SJCRH30 (cell line): ENCODE results near the gene FAM89B. TPM values are rescaled to one million over a fixed set of nuclear protein-coding genes. Genes with fewer than 3 reads are reported as not detected.

Experiments used
- DNase-seq, 2 experiments: peaks; one replicate each; pipeline ENCODE4 v3.0.0-alpha.2; 2015 to 2020
- H3K27ac ChIP-seq: fragments of 250-450 bp; sonication (Bioruptor Pico); 2 replicates; pipeline ENCODE4 v1.5.1; 2020; ENCODE audit warnings: mild to moderate bottlenecking, moderate library complexity
- H3K27me3 ChIP-seq: fragments of 250-450 bp; sonication (Bioruptor Pico); 2 replicates; pipeline ENCODE4 v1.5.1; 2020; ENCODE audit warnings: mild to moderate bottlenecking, moderate library complexity
- H3K36me3 ChIP-seq: fragments of 250-450 bp; sonication (Bioruptor Pico); 2 replicates; pipeline ENCODE4 v1.5.1; 2020; ENCODE audit warnings: mild to moderate bottlenecking, moderate library complexity
- H3K4me1 ChIP-seq: fragments of 250-450 bp; sonication (Bioruptor Pico); 2 replicates; pipeline ENCODE4 v1.5.1; 2020; ENCODE audit warnings: mild to moderate bottlenecking, moderate library complexity
- H3K4me3 ChIP-seq: fragments of 250-450 bp; sonication (Bioruptor Pico); 2 replicates; pipeline ENCODE4 v1.5.1; 2020; ENCODE audit warnings: mild to moderate bottlenecking, moderate library complexity
- H3K9me3 ChIP-seq: fragments of 250-450 bp; sonication (Bioruptor Pico); replicated peaks from 2 replicates; pipeline ENCODE4 v1.5.1; 2020; ENCODE audit warnings: mild to moderate bottlenecking, moderate library complexity
- total RNA-seq: library from RNA; depleted of rRNA; stranded (reverse); fragments of >200 nt; shearing (Covaris generic); gene quantifications from 2 replicates; pipeline ENCODE4 v1.2.3, GENCODE V29; 2014

The FAM89B gene
- total RNA-seq, 1 experiment from 2014 or later = 18.3 TPM

GRCh38 chr11:65591939-65592857 is 19.9 kb downstream of the FAM89B start:
- peaks cover 2% of the 10 kb centered on the region; the same call in 1 of the 2 replicates for H3K4me1 ChIP-seq
- no peak for DNase-seq
- no peak overlapping the region for H3K27ac ChIP-seq
- no peaks in the 10 kb centered on the region for H3K27me3 ChIP-seq
- no peak overlapping the region for H3K4me3 ChIP-seq
- H3K9me3 ChIP-seq = no peaks in the 10 kb centered on the region
- no peaks in the 10 kb centered on the region for H3K36me3 ChIP-seq

GRCh38 chr11:65592858-65593517 is 20.6 kb downstream of the FAM89B start:
- Histone ChIP-seq H3K27me3 (no peaks in the 10 kb centered on the region), H3K36me3 (no peaks in the 10 kb centered on the region), H3K27ac (no peak overlapping the region), H3K9me3 (no peaks in the 10 kb centered on the region), H3K4me3 (no peak overlapping the region), H3K4me1 (no peaks in the 10 kb centered on the region; the same call in 1 of the 2 replicates)
- no peak for DNase-seq

GRCh38 chr11:65593518-65594414 is 21.4 kb downstream of the FAM89B start:
- no peaks in the 10 kb centered on the region for H3K36me3 ChIP-seq
- H3K27ac ChIP-seq = no peak overlapping the region
- no peaks in the 10 kb centered on the region for H3K9me3 ChIP-seq
- peak; percentile 61 to 66 for DNase-seq
- no peaks in the 10 kb centered on the region for H3K27me3 ChIP-seq
- H3K4me1 ChIP-seq = no peaks in the 10 kb centered on the region
- H3K4me3 ChIP-seq = no peak overlapping the region

GRCh38 chr11:65595131-65595530 is 22.8 kb downstream of the FAM89B start:
- H3K9me3 ChIP-seq = no peaks in the 10 kb centered on the region
- no peak overlapping the region for H3K27ac ChIP-seq
- no peak for DNase-seq
- no peaks in the 10 kb centered on the region for H3K27me3 ChIP-seq
- H3K4me3 ChIP-seq = no peak overlapping the region
- no peaks in the 10 kb centered on the region for H3K4me1 ChIP-seq
- H3K36me3 ChIP-seq = no peaks in the 10 kb centered on the region

- no peak within 1 kb of the TSS for H3K27ac ChIP-seq
- DNase-seq = no peak
- no peak within 1 kb of the TSS for H3K4me3 ChIP-seq
- H3K9me3 ChIP-seq = no peaks in the 10 kb centered on the region
- no peaks in the 10 kb centered on the region for H3K27me3 ChIP-seq
- no peaks in the 10 kb centered on the region for H3K36me3 ChIP-seq
- no peaks in the 10 kb centered on the region for H3K4me1 ChIP-seq
These were observed 23.4 kb downstream of the FAM89B start, which contains the start of gene KCNK7 for GRCh38 chr11:65595543-65596281. TSS of gene KCNK7 (minus strand) at chr11:65595800. CDS start at chr11:65595772, 28 bp downstream.

GRCh38 chr11:65596520-65596919 is 24.2 kb downstream of the FAM89B start:
- no peak overlapping the region for H3K4me3 ChIP-seq
- H3K9me3 ChIP-seq = no peaks in the 10 kb centered on the region
- H3K4me1 ChIP-seq = no peaks in the 10 kb centered on the region
- H3K36me3 ChIP-seq = no peaks in the 10 kb centered on the region
- no peaks in the 10 kb centered on the region for H3K27me3 ChIP-seq
- no peak overlapping the region for H3K27ac ChIP-seq
- DNase-seq = no peak

GRCh38 chr11:65598258-65598699 is 25.9 kb downstream of the FAM89B start:
- H3K27ac ChIP-seq = no peak overlapping the region
- H3K9me3 ChIP-seq = no peaks in the 10 kb centered on the region
- no peaks in the 10 kb centered on the region for H3K27me3 ChIP-seq
- H3K36me3 ChIP-seq = no peaks in the 10 kb centered on the region
- DNase-seq = no peak
- H3K4me3 ChIP-seq = no peak overlapping the region
- no peaks in the 10 kb centered on the region for H3K4me1 ChIP-seq

- H3K36me3 ChIP-seq = no peaks in the 10 kb centered on the region
- no peak overlapping the region for H3K27ac ChIP-seq
- H3K27me3 ChIP-seq = no peaks in the 10 kb centered on the region
- H3K4me1 ChIP-seq = no peaks in the 10 kb centered on the region
- H3K9me3 ChIP-seq = no peaks in the 10 kb centered on the region
- no peak overlapping the region for H3K4me3 ChIP-seq
- DNase-seq = no peak
These were observed 27.0 kb downstream of the FAM89B start for GRCh38 chr11:65599216-65599954.

GRCh38 chr11:65599955-65600246 is 27.6 kb downstream of the FAM89B start:
- no peaks in the 10 kb centered on the region for H3K4me1 ChIP-seq
- DNase-seq = no peak
- no peak overlapping the region for H3K4me3 ChIP-seq
- no peak overlapping the region for H3K27ac ChIP-seq
- H3K27me3 ChIP-seq = no peaks in the 10 kb centered on the region
- no peaks in the 10 kb centered on the region for H3K9me3 ChIP-seq
- peaks cover 1% of the 10 kb centered on the region; the same call in 1 of the 2 replicates for H3K36me3 ChIP-seq

- no peaks in the 10 kb centered on the region for H3K4me1 ChIP-seq
- H3K9me3 ChIP-seq = no peaks in the 10 kb centered on the region
- DNase-seq = no peak
- H3K27me3 ChIP-seq = no peaks in the 10 kb centered on the region
- no peak overlapping the region for H3K4me3 ChIP-seq
- H3K36me3 ChIP-seq = peaks cover 23% of the 10 kb centered on the region
- H3K27ac ChIP-seq = no peak overlapping the region
These were observed 31.9 kb downstream of the FAM89B start for GRCh38 chr11:65604258-65604657.

- H3K4me1 ChIP-seq = no peaks in the 10 kb centered on the region
- no peak overlapping the region for H3K27ac ChIP-seq
- peak overlapping the region; percentile 38 for H3K4me3 ChIP-seq
- no peaks in the 10 kb centered on the region for H3K27me3 ChIP-seq
- no peaks in the 10 kb centered on the region for H3K9me3 ChIP-seq
- H3K36me3 ChIP-seq = peaks cover 23% of the 10 kb centered on the region
- DNase-seq = peak; percentile 86 to 87
These were observed 34.7 kb downstream of the FAM89B start for GRCh38 chr11:65606876-65607613.

GRCh38 chr11:65607614-65608426 is 35.5 kb downstream of the FAM89B start:
- Histone ChIP-seq H3K27ac (no peak overlapping the region), H3K36me3 (peaks cover 23% of the 10 kb centered on the region), H3K9me3 (no peaks in the 10 kb centered on the region), H3K27me3 (no peaks in the 10 kb centered on the region), H3K4me3 (peak overlapping the region; percentile 38), H3K4me1 (no peaks in the 10 kb centered on the region)
- no peak for DNase-seq
